Astrocyte of the cerebellum (primary cell): ENCODE data around the gene XYLB.

Experiments
- DNase-seq: peaks from one replicate; pipeline ENCODE4 v3.0.0-alpha.2; 2011; ENCODE audit warnings: low read depth
- H3K4me3 ChIP-seq: 2 replicates; pipeline ENCODE4 v1.5.1; 2011; ENCODE audit warnings: mild to moderate bottlenecking, low read depth, low read length, moderate library complexity
- CTCF ChIP-seq: IDR thresholded peaks from 2 replicates; pipeline ENCODE4 v1.5.1; 2012; ENCODE audit warnings: low read length, low read depth, moderate library complexity, mild to moderate bottlenecking; ENCODE audit errors: missing control alignments
- in situ Hi-C: cut with HindIII; loops from 2 replicates; pipeline ENCODE4 v1.10.0; 2017; ENCODE audit warnings: low sequenced_read_pairs

XYLB gene

GRCh38 chr3:38369186-38369585 is 22.6 kb downstream of the XYLB start:
- H3K4me3 ChIP-seq, result no peak overlapping the region
- TF ChIP-seq CTCF, result no peak
- DNase-seq, result no peak
- in situ Hi-C loops, result loop anchor here (5.0 kb wide), 1 partner anchor 62 kb away; no protein-coding TSS in a partner anchor

- no peak for DNase-seq
- in situ Hi-C loops, result no loop called here
- no peak overlapping the region for H3K4me3 ChIP-seq
- TF ChIP-seq CTCF, result no peak
Observed at GRCh38 chr3:38370149-38370548, 23.6 kb downstream of the XYLB start.

DNA sequence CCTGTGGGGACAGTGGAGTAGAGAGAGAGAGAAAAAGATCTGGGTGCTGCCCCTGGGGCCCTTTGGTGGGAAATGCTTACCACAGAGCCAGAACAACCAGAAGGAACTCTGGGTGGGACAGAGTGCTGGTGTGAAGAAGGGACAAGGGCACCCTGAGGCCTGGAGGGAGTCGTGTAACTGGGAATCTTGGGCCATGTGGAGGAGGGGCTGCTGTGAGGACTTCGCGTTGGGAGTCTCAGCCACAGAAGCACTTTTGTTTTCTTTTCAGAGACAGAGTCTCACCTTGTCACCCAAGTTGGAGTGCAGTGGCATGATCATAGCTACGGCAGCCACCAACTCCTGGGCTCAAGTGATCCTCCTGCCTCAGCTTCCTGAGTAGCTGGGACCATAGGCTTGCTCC is 24.3 kb downstream of the XYLB start:
- in situ Hi-C loops, result no loop called here
- no peak for DNase-seq
- TF ChIP-seq CTCF, result no peak
- no peak overlapping the region for H3K4me3 ChIP-seq

- H3K4me3 ChIP-seq, result no peak overlapping the region
- in situ Hi-C loops, result no loop called here
- no peak for DNase-seq
- TF ChIP-seq CTCF, result no peak
Observed at GRCh38 chr3:38371541-38372213, 25.1 kb downstream of the XYLB start.

DNA sequence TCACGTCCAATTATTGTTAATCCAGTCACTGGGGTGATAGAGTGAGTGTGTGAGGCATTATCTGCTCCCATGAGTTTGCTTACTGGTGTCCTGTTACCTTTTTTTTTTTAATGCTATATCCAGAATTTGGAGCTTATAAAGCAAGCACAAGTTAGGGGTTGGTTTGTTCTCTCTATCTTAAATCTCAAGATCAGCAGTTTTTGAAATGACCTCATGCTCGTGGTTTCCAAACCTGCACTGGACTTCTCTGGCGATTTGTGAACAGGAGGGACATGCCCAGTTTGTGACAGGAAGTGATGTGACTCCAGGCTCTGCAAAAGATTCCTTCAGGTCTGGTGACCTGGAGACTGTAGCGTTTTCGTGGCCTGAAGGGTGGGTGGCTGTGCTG is 25.6 kb downstream of the XYLB start:
- in situ Hi-C loops, result no loop called here
- no peak for DNase-seq
- TF ChIP-seq CTCF, result no peak
- H3K4me3 ChIP-seq, result no peak overlapping the region

- no peak overlapping the region for H3K4me3 ChIP-seq
- TF ChIP-seq CTCF, result no peak
- in situ Hi-C loops, result no loop called here
- no peak for DNase-seq
Observed at GRCh38 chr3:38374221-38374620, 27.6 kb downstream of the XYLB start.
